ENCODE data around the gene TET1.
"Not testable (repeated sequence)": the region's sequence is repeated elsewhere in the genome, so short reads cannot be mapped to it uniquely, and the experiment has no call there.

DNA sequence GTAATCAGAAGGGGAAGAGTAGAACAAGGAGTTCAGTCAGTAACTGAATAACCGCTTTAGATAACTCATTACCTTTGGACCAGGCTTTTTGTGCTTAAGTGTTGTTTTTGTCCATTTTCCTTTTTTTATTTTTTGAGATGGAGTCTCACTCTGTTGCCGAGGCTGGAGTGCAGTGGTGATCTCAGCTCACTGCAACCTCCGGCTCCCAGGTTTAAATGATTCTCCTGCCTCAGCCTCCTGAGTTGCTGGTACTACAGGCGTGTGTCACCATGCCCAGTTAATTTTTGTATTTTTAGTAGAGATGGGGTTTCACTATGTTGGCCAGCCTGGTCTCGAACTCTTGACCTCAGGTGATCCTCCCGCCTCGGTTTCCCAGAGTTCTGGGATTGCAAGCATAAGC lies 175.6 kb downstream of the TET1 start:
- not testable (repeated sequence) for TF ChIP-seq YY1 (IDR thresholded peaks at IDR 0.05); CTCF (IDR thresholded peaks at IDR 0.05; ENCODE audit: low read depth, low read length, missing input control); MAX (IDR thresholded peaks at IDR 0.05); RXRA (IDR thresholded peaks at IDR 0.05); GABPA (IDR thresholded peaks at IDR 0.05 in 1 of 2, conservative IDR thresholded peaks at IDR 0.05 in 1 of 2)
- TF ChIP-seq, protein P1, sequence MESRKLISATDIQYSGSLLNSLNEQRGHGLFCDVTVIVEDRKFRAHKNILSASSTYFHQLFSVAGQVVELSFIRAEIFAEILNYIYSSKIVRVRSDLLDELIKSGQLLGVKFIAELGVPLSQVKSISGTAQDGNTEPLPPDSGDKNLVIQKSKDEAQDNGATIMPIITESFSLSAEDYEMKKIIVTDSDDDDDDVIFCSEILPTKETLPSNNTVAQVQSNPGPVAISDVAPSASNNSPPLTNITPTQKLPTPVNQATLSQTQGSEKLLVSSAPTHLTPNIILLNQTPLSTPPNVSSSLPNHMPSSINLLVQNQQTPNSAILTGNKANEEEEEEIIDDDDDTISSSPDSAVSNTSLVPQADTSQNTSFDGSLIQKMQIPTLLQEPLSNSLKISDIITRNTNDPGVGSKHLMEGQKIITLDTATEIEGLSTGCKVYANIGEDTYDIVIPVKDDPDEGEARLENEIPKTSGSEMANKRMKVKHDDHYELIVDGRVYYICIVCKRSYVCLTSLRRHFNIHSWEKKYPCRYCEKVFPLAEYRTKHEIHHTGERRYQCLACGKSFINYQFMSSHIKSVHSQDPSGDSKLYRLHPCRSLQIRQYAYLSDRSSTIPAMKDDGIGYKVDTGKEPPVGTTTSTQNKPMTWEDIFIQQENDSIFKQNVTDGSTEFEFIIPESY (IDR thresholded peaks at IDR 0.05), result not testable (repeated sequence)
